Measurements from ENCODE around the gene OGN. TPM values are rescaled to one million over a fixed set of nuclear protein-coding genes. Genes with fewer than 3 reads are reported as not detected.

OGN gene
- total and polyA plus RNA-seq, 2 of the 4 experiments (the other 2 are of a cell fraction) = under 0.01 to 0.10 TPM

GRCh38 chr9:92385477-92385876, 18.9 kb downstream of the OGN start:
- Histone ChIP-seq H3K9me3 (ENCODE audit: control insufficient read depth, insufficient read depth, low read length) (no peaks in the 10 kb centered on the region), H3K79me1 (ENCODE audit: low read depth in 1 of 2, low read length in 2 of 2) (no peaks in the 10 kb centered on the region), H4K8ac (ENCODE audit: low read depth in 2 of 2, low read length in 2 of 2) (no peak overlapping the region), H3K4me2 (ENCODE audit: low read depth, low read length) (no peak overlapping the region), H3K9me1 (ENCODE audit: insufficient read depth, low read length) (no peaks in the 10 kb centered on the region; the same call in 1 of the 2 replicates), H4K91ac (ENCODE audit: insufficient read depth, low read depth, low read length) (no peak overlapping the region), H3K36me3 (ENCODE audit: control insufficient read depth, insufficient read depth, low read length) (no peaks in the 10 kb centered on the region), H2BK15ac (ENCODE audit: low read depth, low read length) (no peak overlapping the region), H2AK5ac (ENCODE audit: low read depth, low read length) (no peak overlapping the region), H3K56ac (ENCODE audit: extremely low read depth, insufficient read depth, low read length) (no peak overlapping the region), H4K20me1 (ENCODE audit: insufficient read depth, low read length) (no peaks in the 10 kb centered on the region), H3K23ac (ENCODE audit: low read depth, low read length) (no peak overlapping the region), H3K9ac (ENCODE audit: low read depth, low read length) (no peak overlapping the region), H3K27ac (ENCODE audit: insufficient read depth, low read length) (no peak overlapping the region), H2BK120ac (ENCODE audit: low read depth, low read length) (no peak overlapping the region), H3K4me1 (ENCODE audit: control insufficient read depth, insufficient read depth, low read length) (no peaks in the 10 kb centered on the region; the same call in 1 of the 2 replicates), H3K4ac (ENCODE audit: low read depth, low read length) (no peak overlapping the region), H2AK9ac (replicated peaks; ENCODE audit: low read depth, low read length, poor library complexity) (no peak overlapping the region), H3K27me3 (ENCODE audit: control insufficient read depth, insufficient read depth, low read length) (no peaks in the 10 kb centered on the region), H4K5ac (ENCODE audit: low read depth, low read length) (no peak overlapping the region), H2BK5ac (ENCODE audit: low read depth, low read length, poor library complexity, severe bottlenecking) (no peak overlapping the region), H2AFZ (replicated peaks; ENCODE audit: low read length, poor library complexity) (no peak overlapping the region), H2BK20ac (ENCODE audit: low read depth, low read length) (0 out of 2 replicates have a peak overlapping the region, but pooled peaks have one; percentile 6), H3K18ac (ENCODE audit: low read depth, low read length) (no peak overlapping the region), H3K4me3 (ENCODE audit: insufficient read depth, low read depth, low read length) (no peak overlapping the region), H3K14ac (replicated peaks; ENCODE audit: low read depth, low read length) (no peak overlapping the region)
- ChIA-PET POLR2A (ENCODE audit: unreplicated experiment) (no interaction called here), CTCF (no interaction called here)
- TF ChIP-seq CTCF (conservative IDR thresholded peaks at IDR 0.05; ENCODE audit: low read depth, low read length) (no peak), RFX5 (IDR thresholded peaks at IDR 0.05; ENCODE audit: low read depth, low read length) (no peak), POLR2A (IDR thresholded peaks at IDR 0.05; ENCODE audit: low read depth, low read length) (no peak), CEBPB (IDR thresholded peaks at IDR 0.05; ENCODE audit: low read depth, low read length) (no peak), NFE2L2 (IDR thresholded peaks at IDR 0.05; ENCODE audit: low read depth, low read length) (no peak), ELK1 (IDR thresholded peaks at IDR 0.05; ENCODE audit: borderline replicate concordance, low read depth, low read length) (no peak), RAD21 (IDR thresholded peaks at IDR 0.05; ENCODE audit: low read length) (no peak), USF2 (IDR thresholded peaks at IDR 0.05; ENCODE audit: low read depth, low read length) (no peak), MXI1 (IDR thresholded peaks at IDR 0.05; ENCODE audit: borderline replicate concordance, low read depth, low read length) (no peak), SMC3 (IDR thresholded peaks at IDR 0.05; ENCODE audit: low read depth, low read length) (no peak), MAZ (IDR thresholded peaks at IDR 0.05; ENCODE audit: borderline replicate concordance, low read depth, low read length) (no peak), RCOR1 (IDR thresholded peaks at IDR 0.05; ENCODE audit: insufficient replicate concordance, low read length) (no peak)
- intact Hi-C loops (cut with micrococcal nuclease) (no loop called here), in situ Hi-C loops (cut with MboI; ENCODE audit: low sequenced_read_pairs) (no loop called here), dilution Hi-C loops (cut with HindIII; ENCODE audit: low sequenced_read_pairs, unreplicated experiment) (no loop called here)
- BruUV-seq (replicated peaks) = no TSS peak
- ATAC-seq (ENCODE audit: low read depth) (no peak), DNase-seq (no peak)
- 89% methylated on average over 4 of the region's 6 CpGs; no CpG with 5 or more reads in 1 of the 2 experiments for WGBS, 2 experiments (ENCODE audit: extremely low coverage in 2 of 2, insufficient read length in 1 of 2)
